ENCODE measurements around the gene ELAPOR1.

The ELAPOR1 gene

DNA sequence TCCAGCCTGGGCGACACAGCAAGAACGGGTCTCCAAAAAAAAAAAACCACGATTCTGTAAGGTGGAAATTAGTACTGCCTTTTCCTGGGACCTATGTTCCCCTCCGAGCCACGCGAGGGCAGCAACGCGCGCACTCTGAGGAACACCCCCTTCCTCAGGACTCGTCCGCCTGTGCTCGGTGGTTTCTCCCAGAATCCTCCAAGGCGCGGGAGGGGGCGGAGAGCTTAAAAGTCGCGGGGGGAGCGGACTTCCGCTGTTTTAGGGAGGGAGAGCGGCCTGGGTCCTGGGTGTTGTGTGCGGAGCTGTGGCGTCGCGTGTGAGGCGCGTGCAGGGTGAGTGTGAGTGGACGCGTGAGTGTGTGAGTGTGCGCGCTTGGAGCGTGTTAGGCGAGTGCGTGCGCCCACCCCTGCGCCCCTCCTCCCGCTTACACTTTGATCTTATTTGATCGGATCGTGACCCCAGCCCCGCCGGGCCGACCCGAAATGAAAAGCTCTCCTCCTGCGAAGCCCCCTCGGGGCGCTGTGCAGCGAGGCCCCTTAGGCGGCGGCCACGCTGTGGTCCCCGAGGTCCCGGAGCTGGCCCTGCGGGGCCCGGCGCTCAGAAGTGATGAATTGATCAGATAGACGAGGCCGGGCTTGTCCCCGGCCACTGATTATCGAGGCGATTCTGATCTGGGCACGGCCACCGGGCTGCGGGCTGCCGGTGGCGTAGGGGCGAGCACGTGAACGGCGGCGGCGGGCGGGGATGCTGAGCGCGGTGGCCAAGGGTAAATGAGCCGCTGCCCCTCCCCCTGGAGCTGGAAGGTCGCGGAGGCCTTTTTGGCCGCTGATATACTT, 13.8 kb upstream of the ELAPOR1 start:
- DNase-seq = peak; percentile 97

DNA sequence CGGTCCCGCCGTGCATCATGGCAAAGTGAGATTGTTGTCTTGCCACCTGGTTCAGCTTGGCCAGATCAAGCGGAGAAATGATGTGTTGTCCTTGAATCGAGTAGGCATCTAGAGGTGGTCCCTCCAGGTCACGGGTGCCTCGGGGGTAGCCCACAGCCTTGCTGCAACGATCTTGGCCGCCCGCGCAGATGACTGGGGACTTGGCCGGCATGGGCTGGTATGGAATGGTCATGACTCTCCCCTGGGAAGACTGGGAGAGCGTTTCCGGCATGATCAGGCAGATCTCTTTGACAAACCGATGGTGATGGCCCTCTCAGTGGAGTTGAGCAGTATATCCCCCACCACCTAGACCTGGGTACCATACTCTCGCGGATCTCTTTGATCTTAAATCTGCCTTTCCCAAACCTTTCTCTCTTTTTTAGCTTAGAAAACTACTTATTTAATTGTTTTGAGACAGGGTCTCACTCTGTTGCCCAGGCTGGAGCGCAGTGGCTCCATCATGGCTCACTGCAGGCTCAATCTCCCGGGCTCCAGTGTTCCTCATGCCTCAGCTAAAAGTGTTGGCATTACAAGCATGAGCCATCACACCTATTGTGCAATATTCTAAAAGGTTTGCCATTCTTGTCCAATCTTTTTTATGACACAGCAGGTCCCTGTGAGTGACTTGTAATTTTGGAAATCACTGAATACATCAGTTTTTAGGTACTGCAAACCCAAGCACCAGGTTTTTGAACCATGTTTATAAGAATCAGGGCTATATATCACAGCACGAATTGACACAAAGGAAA, 9.4 kb upstream of the ELAPOR1 start:
- DNase-seq = no peak

DNA sequence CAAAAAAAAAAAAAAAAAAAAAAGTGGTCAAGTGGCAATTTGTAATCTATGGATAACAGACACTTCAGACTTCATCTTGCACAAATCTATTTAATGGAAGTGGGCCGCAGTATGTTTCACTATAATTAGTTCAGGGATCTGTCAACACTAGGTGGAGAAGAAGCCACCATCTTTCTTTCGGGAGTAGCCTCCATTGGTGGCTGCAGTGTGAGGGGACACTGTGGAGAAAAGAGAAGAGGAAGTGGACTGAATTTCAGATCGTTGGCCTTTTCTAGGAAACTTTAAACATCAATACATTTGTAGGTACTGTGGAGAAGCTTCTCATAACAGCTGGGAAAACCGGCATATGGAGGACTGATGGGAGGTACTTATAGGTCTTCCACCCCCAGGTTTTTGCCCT, 8.0 kb upstream of the ELAPOR1 start:
- DNase-seq = no peak

DNA sequence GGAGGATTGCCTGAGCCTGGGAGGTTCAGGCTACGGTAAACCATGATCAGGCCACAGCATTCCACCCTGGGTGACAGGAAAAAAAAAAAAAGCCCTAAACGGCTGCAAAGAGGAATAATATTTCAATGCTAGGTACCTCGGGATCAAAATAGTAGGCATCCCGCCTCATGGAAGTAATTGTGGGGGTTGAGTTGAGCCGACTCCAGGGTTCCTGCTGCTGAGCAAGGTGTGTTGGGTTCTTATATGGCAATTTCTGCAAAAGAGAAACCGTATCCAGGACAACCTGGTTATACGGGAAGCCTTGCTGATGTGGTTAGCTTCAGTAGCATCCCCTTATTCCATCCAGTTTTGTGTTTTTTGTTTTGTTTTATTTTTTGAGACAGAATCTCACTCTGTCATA, 6.1 kb upstream of the ELAPOR1 start:
- DNase-seq = no peak

DNA sequence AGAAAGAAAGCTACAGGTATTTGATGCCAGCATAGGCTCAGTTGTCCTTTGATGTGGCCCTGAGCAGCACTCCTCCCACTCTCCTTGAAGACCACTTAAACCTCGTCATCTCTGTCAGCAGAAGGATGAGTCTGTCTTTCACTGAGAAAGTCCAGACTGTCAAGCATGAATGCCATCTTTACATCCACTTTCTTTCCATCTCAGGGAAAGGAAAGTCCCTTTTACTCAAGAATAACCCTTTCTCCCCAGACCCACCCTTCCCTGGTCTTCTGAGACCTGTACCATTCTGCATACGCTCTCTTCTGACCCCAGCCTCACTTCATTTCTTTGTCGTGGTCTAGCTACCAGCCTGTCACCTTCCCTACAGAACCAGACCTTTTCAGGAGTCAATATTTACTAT, 4.0 kb upstream of the ELAPOR1 start:
- no peak for DNase-seq

DNA sequence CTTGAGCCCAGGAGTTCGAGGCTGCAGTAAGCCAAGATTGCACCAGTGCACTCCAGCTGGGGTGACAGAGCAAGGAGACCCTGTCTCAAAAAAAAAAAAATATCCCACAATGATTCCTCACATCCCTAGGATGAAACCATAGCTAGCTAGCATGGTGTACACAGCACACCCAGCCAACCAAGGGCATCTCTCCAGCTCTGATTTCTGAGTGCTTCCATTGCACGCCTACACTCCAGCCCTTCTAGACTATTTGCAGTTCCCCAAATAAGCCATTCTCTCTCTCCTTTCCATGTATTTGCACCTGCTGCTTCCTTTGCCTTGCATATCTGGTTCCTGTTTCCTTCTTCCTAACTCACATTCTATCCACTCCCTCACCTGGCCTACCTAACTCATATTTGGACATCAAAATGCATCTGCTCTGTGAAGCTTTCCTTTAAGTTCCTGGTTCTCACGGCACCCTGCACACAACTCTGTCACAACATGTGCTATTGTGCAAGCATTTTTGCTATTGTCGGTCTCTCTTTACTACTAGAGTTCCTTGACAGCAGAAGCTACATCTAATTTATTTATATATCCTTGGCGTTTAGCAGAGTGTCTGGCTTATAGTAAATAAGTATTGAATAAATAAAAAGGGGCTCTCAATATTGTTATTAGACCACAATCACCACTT, 2.4 kb upstream of the ELAPOR1 start:
- no peak for DNase-seq

DNA sequence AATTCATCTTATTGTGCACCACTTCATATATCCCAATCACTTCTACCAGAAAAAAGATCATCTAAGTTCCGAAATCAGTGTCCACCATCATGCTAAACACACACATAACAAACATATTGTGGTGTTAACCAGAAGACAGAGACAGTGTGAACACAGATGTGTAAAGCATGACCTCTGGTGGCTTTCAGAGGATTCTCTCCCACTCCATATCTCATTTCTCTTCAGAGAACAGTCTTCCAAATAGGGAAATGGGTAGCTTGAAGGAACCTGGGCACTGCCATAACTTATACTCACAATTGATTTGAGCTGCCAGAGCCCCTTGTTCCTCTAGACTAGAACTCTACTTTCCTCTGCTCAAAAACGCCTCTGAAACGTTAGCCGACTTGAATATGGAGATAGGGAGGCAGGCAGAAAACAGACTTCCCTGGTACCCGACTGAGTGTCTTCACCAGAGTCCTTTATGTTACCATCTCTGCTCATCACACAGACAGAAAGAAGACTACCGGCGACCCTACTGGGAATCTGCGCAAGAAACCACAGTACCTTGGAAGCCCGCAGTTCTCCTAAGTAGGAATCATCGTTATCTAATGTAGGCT, 1.8 kb upstream of the ELAPOR1 start:
- DNase-seq = peak; percentile 44

DNA sequence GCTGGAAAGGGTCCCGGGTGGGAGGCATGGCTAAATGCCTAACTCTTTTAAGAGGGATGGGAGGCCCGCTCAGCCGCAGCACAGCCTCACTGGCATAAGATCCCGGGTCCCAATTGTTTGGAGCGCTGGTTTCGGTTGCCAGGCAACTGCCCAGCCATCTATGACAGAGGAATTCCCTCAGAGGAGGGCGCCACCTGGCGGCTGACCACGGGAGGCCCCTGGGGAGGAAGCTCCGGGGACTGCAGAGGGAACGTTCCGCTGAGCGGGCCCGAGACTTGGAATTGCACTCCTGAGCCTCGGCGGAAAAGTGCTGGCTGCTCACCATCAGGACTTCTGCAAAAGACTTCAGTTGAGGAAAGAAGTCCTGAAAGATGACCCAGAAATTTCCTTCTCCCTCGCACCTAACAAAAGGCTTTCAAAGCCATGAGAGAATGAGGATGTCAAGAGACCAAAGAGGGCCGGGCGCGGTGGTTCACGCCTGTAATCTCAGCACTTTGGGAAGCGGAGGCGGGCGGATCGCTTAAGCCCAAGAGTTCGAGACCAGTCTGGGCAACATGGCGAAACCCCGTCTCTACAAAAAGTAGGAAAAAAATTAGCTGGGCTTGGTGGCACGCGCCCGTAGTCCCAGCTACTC, 1.1 kb upstream of the ELAPOR1 start:
- DNase-seq = peak; percentile 88

DNA sequence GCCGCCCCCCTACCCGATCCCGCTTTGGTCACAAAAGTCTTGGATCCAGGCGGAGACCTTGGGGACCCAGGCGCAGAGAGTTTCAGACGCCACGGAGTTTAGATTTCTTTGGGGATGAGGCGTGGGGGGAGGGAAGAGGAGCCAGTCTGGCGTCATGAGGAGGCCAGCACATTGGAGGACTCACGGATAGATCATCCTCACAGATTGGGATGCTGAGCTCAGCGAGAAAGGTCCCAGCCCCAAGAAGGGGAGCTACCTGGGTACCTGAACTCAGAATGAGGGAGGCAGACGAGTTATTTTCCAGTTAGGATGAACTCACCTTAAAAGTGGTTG, 393 bp downstream of the ELAPOR1 start:
- no peak for DNase-seq

DNA sequence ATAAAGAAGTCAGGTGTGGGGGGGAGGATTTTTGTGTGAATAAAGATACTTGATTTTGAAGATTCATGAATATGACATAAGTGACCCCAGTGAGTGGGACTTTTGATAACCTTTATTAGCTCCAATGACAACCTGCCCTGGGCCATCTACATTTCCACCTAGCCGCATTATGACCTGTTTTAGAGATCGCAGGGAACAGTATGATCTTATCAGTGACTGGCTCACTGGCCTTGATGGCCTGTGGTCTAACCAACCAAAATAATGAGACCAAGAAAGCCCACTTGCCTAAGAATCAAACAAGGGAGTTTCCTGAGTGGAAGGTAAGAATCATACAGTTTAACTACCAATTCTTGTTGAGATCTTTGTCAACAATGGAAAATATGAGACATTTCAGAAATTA, 1.8 kb downstream of the ELAPOR1 start:
- no peak for DNase-seq

DNA sequence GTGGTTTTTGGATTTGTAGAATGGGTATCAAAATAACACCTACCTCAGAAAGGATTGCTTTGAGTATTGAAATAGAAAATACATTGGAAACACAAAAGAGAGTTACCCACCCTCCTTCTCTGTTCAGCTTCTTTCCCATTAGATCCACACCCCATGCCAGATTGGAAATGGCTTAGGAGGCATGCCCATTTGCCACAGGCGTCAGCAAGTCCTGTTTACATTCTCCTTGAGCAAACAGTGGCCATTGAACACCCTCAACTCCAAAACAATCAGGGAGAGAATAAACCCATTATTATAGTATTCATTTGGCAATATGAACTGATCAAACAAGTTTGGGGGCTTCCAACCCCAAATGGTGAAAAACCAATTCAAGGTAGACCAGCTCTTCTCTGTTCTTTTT, 2.4 kb downstream of the ELAPOR1 start:
- DNase-seq = no peak

DNA sequence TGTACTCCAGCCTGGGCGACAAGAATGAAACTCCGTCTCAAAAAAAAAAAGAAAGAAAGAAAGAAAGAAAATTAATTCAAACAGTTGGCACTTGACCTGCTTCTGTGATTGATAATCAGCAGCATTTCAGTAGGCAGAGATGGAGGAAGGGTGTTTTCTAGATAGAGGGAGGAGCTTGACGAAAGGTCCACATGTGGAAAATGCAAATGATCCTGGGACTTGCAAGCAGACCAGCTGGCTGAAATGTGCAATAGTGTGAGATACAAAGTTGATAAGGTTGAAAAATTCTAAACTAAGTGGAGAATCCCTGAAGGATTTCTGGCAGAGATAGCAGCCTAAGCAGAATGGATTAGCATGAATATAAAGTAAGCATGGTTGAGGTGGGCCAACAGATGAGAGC, 4.2 kb downstream of the ELAPOR1 start:
- no peak for DNase-seq

DNA sequence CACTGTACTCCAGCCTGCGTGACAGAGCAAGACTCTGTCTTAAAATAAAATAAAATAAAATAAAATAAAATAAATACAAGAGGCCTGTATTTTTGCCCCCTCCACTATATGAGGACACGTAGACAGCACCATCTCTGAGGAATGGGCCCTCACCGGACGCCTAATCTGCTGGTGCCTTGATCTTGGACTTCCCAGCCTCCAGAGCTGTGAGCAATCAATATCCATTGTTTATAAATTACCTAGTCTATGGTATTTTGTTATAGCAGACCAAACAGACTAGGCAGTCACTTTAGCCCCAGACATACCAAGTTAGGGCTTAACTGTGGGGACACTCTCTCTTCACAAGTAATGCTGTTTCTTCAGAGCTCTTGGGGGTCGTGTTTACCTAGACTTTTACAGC, 6.4 kb downstream of the ELAPOR1 start:
- DNase-seq = no peak

DNA sequence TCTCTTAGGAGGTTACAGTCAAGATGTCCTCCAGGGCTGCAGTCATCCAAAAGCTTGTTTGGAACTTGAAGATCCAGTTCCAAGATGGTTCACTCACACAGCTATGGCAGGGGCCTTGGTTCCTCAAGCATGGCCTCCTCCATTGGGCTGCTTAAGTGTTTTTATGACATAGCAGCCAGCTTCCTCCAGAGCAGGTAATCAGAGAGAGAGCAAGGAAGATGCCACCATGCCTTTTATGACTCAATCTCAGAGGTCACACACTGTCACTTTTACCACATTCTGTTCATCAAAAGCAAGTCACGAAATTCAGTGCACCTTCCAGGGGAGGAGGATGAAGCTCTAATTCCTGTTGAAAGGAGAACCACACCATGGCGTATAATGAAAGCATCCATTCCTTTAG, 17.1 kb downstream of the ELAPOR1 start:
- DNase-seq = no peak

DNA sequence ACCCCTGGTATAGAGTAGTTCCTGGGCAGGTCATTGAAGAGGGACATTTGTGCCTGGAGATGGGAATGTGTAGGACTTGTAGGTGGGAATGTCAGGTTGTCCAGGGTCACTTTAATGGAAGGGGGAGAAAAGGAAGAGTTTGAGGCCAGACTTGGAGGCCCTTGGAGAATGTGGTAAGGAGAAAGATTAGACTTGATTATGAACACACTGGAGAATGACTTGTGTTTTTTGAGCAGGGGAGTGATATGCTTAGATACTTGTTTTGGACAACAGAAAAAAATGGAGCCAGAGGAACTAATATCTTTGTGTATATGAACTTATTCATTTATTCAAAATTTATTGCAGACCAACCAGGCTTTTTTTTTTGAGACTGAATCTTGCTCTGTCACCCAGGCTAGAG, 17.9 kb downstream of the ELAPOR1 start:
- DNase-seq = no peak

DNA sequence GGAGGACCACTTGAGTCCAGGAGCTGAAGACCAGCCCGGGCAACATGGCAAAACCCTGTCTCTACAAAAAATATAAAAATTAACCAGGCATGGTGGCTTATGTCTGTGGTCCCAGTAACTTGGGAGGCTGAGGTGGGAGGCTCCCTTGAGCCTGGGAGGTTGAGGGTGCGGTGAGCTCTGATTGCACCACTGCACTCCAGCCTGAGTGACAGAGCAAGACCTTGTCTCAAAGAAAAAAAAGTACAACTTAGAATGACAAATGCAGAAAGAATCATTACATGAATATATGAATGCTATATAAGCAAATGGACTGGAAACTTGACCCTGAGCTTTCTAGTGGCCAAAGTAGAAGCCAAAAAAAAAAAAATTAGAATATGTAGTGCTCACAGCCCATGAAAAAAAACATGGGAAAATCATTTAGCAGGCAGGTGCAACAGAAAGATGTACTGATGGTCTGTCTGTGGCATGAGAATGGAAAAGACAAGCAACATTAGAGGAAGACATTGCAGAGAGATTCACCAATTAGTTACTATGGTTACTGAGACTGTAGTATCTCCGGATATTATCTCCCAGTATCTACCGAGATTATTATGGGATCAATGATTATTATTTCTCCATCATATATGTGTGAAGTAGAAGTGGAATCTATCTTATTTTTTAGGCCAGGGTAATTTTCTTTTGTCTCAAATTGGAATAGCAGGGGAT, 19.2 kb downstream of the ELAPOR1 start:
- DNase-seq = no peak

DNA sequence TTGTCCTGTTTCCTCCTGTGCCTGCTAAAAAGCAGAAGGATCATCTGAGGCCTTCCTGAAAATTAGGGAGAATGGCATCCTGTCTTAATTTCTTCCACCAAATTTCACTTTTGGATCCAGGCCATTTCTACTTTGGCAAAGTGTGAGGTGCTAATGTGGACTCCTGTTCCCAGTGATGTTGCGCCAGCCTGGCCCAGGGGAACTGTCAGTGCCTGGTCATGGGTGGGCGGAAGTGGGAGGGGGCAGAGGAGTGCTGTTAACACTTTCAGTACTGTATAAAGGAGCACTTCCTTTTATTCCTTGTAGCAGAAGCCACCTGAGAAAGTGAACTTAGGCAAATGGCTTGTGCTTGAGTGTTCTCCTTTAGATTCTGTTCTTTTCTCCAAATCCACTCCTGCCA, 19.9 kb downstream of the ELAPOR1 start:
- DNase-seq = no peak

DNA sequence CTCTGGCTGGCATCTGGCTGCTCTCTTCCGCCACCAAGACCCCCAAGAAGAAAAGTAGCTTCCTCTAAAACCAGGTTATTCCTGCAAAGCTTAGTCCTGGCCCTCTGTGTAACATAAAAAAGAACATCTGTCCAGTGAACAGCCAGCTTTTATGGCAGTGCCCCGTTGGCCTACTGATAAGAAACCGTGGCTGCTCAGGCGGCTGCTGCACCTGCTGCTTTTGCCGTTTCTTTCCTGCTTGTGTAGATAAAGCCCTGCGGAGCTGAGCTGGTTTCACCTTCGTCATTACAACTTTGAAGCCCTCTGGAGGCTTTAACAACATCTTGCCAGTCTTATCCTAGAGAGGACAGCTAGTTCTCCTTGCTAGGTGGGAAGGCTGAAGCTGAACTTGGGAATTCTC, 20.5 kb downstream of the ELAPOR1 start:
- DNase-seq = no peak

DNA sequence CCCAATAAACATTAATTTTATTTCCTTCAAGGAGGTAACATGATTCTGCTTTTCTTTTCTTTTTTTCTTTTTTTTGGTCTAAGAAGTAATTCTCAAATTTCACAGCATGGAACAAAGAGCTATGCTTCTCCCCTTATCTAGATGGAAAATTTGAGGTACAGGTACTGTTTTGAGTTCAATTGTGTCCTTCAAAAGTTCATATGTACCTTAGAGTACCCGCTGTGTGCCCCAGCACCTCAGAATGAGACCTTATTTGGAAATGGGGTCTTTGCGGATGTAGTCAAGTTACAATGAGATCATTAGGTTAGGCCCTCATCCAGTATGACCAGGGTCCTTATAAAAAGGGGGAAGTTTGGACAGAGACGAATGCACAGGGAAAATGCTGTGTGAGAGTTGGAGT, 22.0 kb downstream of the ELAPOR1 start:
- DNase-seq = no peak

DNA sequence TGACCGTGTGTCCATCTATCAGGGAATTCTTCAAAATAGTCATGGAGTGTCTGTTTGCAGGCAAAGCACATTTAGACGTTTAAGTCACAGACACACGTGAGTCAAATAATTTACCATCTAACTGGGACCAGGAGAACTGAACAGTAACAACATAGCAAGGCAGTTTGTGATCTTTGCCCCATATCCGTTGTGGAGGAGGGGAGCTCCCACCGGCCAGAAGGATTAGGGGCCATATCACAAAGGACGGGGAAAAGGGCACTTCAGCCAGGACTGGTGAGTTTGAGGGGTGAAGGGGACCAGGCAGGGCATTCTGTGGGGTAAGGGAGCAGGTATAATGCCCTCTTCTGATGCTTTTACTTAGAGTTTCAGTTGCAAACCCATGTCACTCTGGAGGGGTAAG, 22.9 kb downstream of the ELAPOR1 start:
- DNase-seq = no peak

DNA sequence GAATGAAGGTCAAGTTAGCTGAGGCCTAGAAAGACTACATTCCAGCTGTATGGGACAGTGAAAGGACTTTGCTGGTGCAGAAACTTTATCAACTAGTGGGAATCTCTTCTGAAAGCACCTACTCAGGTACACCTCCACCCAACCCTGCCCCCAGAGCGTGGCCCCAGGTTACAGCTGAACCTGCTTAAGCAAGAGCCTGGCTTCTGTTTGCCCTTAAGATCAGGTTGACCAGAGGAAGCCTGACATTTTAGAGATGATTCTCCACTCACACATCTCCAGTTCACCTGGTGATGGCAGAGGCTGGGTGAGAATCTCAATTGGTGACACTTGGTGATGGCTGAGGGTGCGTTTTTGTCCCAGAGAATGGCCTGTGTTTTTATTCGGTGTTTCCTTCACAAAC, 24.0 kb downstream of the ELAPOR1 start:
- no peak for DNase-seq

DNA sequence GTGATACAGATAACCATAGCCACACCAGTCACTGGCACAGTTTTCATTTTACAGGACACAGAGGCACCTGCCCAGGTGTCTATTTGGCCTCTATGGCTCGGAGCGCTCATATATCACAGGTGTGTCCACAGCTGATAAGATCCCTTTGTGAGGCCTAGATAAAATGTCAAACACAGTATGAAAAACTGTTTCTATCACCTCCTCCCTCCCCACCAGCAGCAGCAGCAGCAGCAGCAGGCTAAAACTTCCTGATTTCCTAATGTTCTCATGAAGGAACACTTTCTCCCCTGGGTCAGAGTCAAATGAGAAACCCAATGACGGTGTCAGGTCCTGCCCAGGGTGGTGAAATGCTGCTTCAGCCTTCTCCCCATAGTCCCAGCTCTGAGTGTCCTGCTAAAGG, 24.4 kb downstream of the ELAPOR1 start:
- no peak for DNase-seq

DNA sequence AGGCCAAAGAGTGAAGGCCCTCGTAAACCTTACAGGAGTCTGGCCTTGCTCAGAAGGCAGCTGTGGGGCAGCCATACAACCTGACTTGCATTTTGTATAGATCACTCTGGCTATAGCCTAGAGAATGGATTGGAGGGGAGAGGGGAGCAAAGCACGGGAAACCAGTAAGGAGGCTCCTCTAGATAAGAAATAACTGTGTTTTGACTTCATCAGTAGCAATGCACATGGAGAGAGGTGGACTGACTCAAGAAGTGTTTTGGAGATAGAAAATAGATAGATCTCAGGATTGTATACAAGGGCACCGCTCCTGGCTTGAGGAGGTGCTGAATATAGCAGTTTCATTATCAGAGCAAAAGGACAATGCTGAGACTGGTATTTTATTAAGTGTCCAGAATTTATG, 26.5 kb downstream of the ELAPOR1 start:
- no peak for DNase-seq
